Measurements from ENCODE around the gene UBE2Q1.
"Not testable (repeated sequence)": the region's sequence is repeated elsewhere in the genome, so short reads cannot be mapped to it uniquely, and the experiment has no call there.

UBE2Q1 gene

DNA sequence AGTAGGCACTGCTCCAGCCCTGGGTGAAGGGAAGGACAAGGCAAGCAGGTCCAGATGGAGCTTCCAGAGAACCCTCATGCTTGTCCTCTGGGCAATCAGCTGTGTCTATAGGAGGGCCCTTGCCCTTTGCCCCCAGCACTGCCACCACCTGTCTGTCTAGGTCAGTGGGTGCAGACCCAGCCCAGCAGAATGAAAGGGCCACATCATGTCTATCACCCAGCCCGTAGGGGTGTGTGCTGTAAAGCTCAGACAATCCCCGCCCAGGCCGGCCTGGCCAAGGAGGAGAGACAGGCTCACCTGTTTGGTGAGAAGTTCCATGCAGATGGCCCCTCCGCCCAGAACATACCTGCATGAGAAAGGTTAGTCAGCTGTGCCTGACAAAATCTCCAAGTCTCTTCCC lies 7.0 kb downstream of the UBE2Q1 start:
- DNase-seq (ENCODE audit: low read depth in 2 of 2) = no peak

DNA sequence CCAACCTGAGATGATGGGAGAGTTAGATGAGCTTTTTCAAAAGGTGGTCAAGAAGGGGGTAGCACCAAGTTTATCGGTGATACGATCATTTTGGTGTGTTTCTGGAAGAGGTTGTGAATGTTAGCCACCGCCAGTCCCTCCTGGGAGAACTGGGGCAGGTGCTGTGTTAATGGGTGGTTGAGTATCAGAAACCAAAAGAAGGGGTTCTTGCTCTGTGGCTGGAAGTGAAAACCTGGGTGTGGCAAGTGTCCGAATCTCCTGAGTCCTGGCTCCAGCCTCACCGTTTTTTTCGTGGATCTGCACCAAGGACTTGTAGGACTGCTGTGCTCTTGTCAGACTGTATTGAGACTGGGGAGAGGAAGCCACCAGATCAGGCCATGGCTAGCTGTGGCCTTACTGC lies 7.8 kb downstream of the UBE2Q1 start:
- DNase-seq (ENCODE audit: low read depth in 2 of 2) = no peak

DNA sequence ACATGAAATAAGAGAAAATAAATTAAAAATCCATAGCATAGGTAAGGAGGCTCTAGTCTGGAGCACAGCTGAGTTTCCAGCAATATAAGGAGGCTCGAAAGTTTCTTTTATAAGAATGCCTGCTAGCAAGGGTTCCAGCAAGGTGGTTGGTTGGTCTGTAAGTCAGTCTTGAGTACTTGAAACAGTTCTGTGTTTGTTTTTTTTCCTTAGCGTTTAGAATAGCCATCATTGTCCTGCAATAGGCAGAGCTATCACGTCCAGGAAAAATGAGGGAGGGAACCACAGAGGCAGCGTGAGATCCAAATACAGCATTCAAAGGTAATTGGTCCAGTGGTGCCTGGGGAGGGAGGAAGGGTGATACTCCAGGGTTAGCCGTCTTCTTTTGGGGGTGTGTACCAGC lies 8.4 kb downstream of the UBE2Q1 start:
- DNase-seq (ENCODE audit: low read depth in 2 of 2) = no peak

DNA sequence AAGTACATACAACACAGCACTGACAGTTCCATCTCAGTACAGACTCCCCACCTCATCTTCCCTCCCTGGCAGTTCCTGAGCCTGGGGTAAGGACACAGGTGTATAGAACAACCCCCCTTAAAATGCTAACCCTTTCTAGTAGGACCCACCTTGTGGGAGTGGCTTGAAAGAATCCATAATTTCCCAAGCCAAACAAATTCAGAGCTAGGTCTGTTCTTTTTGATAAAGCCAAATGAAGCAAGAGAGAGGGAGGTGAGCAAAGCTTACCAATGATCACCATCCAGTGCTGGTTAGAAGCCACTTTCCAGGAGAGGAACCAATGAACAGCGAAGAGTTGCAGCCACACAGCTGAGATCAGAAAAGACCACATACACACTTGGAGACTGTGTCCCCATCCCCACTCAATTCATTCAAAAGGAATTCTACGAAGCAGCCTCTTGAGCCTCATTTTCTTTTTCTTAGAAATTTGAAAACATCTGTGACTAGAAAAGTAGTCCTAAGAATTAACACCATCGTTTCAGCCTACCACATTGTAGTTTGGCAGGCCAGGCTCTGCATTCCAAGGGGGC lies 9.2 kb downstream of the UBE2Q1 start:
- no peak for DNase-seq (ENCODE audit: low read depth in 2 of 2)

DNA sequence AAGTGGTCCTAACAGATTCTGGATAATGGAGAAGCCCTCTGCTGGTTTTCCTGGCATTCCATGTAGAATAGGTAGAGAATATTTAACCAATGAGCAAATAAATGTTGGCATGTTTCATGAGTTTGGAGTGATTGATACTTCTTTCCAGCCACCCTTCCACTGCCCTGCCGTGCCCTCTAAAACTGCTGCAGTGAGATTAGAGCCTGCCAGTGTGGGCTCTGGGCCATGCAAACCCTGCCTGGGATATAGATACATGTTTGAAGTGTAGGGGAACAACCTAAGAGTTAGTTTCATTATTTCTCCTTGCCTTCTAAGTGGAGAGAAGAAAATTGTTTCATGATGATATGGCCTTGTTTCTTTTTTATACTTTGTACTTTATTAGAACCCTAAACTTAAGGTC lies 10.4 kb downstream of the UBE2Q1 start:
- DNase-seq (ENCODE audit: low read depth in 2 of 2) = no peak

DNA sequence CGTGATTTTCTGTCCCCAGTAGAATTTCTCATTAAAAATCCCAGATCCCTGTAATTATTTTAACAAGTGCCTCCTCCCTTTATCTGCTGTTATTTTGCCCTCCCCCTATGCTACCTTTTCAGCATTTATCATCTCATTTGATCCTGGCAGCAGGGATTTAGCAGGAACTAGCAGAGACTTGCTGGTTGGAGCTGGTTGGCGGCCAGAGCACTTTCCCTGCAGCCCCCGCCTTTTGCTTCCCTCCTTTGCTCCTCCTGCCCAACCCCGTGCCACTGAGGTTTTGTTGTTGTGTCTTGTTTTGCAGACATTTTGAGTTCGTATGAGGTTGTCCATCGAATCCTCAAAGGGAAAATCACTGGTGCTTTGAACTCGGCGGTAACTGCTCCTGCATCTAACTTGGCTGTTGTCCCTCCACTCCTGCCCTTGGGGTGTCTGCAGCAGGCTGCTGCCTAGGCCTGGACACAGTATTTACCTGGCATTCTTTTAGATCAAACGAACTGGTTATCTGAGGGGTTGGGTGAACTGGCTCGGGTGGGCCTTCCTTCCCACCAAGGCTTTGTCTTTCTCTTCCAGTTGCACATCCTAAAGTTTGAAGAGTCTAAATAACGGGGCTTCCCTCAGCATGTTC lies 11.2 kb downstream of the UBE2Q1 start:
- DNase-seq (ENCODE audit: low read depth in 2 of 2) = no peak

DNA sequence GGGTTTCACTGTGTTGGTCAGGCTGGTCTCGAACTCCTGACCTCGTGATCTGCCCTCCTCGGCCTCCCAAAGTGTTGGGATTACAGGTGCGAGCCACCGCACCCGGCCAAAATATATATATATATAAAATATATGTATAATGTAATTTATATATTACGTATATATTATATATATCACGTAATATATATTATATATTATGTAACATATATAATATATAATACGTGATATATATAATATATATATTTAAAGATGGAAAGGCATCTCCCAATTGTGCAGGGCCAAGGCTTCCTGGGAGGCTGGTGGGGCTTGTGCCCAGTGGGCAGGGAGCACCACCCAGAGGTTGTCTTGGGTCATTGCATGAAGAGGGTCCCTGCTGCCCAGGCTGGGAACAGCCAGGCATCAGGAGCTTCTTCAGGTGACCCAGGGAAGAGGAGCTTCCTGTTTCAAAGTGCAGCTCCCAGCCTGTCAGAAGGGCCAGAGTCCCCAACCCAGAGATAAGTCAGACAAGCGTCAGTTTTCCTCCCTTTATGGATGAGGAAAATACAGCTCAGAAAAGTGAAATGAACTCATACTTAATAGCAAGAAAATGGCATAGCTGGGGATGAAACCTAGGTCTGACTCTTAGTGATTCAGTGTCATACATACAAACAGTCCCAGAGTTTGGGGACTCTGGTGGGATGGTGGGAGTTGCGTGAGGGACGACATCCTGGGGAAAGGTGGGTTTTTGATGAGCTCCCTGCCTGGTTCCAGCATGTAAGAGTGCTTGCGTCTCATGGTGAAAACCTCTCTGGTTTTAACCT lies 12.0 kb downstream of the UBE2Q1 start:
- peak; percentile 18 to 38 for DNase-seq (ENCODE audit: low read depth in 2 of 2)

DNA sequence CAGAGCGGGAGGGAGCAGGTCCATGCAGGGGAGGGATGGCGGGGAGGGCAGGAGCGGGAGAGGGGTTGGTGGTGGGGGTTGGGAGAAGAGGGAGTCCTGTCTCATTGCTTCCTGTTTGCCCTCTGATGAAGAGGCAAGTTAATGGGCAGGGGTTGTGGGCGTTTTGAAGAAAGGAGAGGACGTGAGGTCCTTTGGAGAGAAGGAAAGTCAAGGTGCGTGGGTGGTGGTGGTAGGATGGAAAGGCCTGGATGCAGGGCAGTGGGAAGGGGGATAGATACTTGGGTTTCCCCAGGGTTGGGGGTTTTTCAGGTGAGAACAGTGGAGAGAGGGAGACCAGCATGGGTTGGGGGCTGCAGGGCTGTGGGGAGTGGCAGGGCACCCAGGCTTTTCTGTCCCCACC lies 17.2 kb downstream of the UBE2Q1 start:
- no peak for DNase-seq (ENCODE audit: low read depth in 2 of 2)

DNA sequence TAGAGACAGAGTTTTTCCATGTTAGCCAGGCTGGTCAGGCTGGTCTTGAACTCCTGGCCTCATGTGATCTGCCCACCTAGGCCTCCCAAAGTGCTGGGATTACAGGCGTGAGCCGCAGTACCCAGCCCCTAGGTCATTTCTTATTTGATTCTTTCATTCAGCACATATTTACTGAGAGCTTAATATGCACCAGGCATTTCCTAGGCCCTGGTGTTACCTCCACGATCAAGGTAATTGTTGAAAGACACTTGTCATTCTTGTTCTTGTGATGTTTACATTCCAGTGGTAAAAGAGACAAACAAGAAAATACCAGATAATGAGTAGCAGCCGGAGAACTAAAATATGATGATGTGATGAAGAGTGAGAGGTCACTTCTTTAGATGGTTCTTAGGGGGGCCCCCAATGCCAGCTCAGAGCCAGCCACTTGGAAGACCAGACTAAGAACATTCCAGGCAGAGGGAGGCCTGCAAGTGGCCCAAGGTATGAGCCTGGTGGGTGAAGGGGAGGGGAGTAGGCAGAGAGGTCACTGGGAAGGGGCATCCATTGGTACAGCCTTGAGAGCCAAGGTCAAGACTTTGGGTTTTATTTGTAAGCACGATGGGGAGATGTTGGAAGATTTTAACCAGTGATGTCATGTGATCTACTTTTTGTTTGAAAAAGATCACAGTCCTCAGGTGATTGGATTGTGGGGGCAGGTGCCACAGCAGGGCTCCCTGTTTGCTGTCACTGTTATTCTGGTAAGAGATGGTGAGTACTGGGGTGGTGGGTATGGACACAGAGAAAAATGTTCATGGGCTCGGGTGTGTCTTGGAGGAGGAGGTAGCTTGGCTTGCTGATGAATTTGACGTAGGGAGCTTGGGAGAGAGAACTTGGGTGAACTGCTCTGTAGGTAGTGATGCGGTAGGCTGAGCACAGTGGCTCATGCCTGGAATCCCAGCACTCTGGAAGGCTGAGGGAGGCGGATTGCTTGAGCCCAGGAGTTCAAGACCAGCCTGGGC lies 18.7 kb downstream of the UBE2Q1 start:
- no peak for DNase-seq (ENCODE audit: low read depth in 2 of 2)

DNA sequence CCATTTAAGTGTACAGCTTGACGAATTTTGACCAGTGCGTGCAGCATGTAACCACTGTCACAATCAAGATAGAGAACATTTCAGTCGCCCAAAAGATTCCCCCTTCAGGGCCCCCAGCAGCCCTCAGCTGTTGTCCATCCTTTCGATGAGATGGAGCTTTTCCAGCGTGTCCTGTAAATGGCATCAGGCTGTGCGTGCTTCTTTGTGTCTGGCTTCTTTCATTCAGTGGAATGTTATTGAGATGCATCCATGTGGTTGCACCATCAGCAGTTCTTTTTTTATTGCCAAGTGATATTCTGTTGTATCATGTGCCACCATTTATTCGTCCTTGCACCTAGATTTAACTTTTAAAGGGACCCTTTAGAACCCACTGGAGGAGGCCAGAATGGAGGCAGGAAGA lies 21.9 kb downstream of the UBE2Q1 start:
- no peak for DNase-seq (ENCODE audit: low read depth in 2 of 2)

DNA sequence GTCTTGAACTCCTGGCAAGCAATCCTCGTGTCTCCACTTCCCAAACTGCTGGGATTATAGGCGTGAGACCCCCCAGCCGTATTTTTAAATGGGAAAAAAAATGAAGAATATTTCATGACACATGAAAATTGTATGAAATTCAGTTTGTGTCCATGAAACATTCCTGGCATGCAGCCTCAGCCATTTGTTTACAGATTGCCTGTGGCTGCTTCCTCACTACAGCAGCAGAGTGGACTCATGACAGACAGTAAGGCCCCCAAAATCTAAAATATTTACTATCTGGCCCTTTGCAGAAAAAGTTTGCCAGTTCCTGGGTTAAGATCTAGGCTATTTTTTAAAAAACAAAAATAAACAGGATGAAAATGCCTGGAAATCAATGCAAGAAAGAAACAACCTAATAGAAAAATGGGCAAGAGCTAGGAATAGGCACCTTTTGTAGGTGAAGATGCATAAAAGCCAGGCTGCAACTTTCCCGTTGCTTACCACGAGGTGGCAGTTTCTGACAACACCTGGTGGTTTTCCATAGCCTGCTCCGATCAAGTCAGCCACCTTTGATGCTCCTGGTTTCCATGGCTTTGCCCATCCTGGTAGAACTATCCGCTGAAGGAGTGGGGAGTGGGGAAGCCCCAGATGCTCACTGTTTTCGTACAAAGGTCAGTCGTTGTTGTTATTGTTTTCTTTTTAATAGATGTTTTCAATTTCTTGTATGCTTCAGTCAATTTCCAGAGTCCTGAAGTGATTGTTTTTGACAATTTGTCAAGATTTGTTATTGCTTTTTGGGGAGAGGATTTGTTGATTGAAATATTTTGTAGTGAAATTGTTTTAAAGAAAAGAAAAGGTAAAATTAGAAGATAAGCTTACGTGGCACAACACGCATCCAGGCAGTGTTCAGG lies 24.3 kb downstream of the UBE2Q1 start:
- no peak for DNase-seq (ENCODE audit: low read depth in 2 of 2)

DNA sequence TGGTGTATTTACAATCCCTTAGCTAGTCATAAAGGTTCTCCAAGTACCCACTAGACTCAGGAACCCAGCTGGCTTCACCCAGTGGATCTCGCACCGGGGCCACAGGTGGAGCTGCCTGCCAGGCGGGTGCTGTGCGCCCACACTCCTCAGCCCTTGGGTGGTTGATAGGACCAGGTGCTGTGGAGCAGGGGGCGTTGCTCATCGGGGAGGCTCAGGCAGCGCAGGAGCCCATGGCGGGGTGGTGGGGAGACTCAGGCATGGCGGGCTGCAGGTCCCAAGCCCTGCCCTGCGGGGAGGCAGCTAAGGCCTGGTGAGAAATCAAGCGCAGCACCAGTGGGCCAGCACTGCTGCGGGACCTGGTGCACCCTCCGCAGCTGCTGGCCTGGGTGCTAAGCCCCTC lies 26.5 kb downstream of the UBE2Q1 start:
- DNase-seq (ENCODE audit: low read depth in 2 of 2) = not testable (repeated sequence)

DNA sequence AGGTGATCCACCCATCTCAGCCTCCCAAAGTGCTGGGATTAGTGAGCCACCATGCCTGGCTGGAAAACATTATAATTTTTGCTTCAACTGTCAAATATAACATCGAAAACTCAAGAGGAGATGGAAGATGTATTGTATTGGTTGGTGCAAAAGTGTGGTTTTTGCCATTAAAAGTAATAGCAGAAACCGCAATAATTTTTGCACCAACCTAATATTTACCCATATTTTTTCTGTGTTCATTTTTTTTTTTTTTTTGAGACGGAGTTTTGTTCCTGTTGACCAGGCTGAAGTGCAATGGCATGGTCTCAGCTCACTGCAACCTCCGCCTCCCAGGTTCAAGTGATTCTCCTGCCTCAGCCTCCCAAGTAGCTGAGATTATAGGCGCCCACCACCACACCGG lies 29.2 kb downstream of the UBE2Q1 start:
- no peak for DNase-seq (ENCODE audit: low read depth in 2 of 2)

DNA sequence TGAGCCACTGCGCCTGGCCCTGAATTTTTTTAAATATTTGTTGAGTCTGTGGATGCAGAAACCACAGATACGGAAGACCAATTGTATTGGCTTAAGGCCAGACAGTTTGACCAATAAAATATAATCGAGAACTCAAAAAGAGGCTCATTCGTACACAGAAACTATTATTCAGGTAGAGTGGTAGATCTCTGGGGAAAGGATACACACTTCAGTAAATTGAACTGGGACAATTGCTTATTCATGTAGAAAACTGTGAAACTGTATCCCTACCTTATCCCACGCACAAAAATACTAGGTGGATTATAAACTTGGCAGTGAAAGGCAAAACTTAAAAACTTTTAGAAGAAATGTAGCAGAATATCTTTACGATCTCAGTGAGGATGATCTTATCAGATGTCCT lies 31.3 kb downstream of the UBE2Q1 start:
- no peak for DNase-seq (ENCODE audit: low read depth in 2 of 2)

DNA sequence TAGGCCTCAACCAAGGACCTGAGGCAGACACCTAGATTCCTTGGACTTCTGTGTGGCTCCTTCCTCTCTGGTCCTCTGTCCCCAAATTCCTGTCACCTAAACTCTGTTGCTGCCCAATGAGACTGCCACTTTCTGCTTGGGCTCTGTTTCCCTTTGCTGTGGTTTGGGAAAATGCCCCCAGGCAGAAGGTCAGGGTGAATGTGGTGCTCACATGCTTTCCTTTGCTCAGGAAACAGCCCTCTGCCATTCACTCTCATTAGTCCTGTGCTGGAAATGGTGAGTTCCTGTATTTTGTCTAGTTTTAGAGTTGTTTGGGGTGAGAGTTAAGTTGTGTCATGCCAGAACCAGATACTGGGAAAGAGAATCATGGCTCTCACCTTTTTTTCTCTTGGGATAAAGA lies 33.6 kb downstream of the UBE2Q1 start:
- no peak for DNase-seq (ENCODE audit: low read depth in 2 of 2)

DNA sequence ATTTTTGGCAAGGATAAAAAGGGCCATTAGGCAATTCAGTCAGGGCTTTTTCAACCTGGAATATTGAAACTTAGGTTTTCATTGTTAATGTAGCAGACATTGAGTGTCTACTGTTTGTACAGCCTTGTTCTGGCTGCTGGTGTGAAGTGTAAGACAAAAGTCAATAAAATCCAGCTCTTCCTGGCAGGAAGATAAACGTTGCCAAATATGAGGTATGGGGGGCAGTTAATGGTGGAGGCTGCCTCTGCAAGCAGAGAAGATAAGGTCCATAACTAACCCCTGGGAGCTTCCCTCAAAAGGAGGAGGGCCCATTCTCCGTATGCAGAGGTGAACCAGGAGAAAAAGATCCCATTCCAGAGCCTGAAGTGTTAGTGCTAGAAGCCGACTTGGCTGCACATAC lies 36.8 kb downstream of the UBE2Q1 start:
- DNase-seq (ENCODE audit: low read depth in 2 of 2) = no peak

DNA sequence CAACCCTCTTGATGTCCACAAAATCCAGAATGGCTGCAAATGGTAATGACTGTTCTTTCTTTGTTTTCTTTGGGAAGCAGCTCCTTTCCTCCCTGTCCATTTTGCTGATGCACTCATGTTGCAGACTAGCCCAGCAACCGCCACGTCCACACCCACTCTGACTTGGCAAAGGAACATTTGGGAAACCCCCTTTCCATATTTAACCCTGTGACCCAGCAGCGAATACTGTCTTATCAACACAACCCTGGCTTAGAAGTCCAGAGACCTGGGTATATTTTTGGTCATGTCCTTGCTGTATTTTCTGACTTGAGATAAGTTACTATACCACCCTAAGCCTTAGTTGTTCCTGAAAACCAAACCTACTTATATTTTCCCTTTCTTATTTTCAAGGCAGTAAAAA lies 38.1 kb downstream of the UBE2Q1 start:
- DNase-seq (ENCODE audit: low read depth in 2 of 2) = no peak

DNA sequence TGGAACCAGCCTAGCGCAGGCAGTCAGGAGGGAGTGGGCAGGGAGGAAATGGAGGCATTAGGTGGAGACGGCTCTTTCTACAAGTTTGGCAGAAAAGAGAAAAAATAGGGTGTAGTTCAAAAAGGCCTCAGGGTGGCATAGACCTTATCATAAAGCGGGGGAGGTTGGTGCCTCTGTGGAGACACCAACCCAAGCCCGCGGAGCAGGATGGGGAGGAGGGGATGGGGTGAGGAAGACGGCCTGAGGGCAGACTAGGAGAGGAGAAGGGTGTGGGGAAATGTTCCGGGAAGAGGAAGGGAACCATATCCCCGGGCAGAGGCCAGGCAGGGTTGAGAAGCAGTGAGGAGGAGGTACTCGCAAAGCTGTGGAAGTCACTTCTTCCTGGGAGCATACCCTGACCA lies 38.9 kb downstream of the UBE2Q1 start:
- no peak for DNase-seq (ENCODE audit: low read depth in 2 of 2)

DNA sequence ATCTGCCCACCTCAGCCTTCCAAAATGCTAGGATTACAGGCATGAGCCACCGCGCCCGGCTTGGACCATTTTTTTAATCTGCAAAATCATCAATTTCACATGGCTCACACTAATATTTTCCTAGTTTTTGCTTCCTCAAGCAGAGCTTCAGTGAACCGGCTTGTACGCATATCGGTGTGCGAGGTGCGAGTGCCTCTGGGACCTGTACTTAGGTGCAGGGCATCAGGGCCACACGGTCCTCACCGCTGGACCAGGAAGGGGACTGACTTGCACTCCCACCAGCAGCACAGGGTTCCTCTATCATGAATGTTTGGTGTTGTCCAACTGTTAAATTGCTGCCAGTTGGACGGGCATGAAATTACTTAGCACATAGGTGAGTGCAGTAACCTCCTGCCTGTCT lies 40.8 kb downstream of the UBE2Q1 start:
- DNase-seq (ENCODE audit: low read depth in 2 of 2) = no peak

DNA sequence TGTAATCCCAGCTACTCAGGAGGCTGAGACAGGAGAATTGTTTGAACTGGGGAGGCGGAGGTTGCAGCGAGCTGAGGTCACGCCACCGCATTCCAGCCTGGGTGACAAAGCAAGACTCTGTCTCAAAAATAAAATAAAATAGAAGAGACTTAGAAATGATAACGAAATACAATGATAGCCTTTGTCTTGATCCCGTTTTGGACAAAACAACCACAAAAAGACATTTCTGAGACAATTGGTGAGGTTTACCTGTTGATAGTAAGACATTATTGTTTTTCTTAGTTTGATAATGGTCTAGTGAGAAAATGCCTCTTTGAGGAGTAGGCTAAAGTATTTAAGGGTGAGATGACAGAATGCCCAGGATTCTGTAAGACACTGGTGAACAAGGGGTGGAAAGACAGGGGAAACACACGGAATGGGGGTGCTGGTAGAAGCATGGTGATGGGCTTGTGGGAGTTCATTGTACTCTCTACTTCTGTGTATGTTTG lies 44.4 kb downstream of the UBE2Q1 start:
- no peak for DNase-seq (ENCODE audit: low read depth in 2 of 2)

DNA sequence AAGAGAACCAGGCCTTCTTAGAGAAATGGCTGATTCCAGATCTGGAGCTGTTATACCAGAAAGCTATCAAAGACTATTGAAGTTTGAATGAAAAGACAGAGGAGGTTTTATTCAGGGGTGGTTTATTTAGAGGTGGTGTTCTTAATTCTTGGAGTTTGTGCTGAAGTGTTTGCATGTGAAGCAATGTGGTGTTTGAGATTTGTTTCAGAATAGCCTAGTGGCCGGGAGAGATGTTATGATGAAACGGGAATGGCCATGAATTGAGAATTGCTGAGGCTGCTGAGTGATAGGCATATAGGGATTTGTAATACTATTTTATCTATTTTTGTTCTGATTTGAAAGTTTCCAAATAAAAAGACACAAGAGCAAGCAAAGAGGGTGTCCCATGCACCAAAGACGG lies 45.7 kb downstream of the UBE2Q1 start:
- DNase-seq (ENCODE audit: low read depth in 2 of 2) = no peak

Measured in stimulated activated CD8-positive, alpha-beta memory T cell treated with anti-CD3 and anti-CD28 coated beads, Interleukin-2, amount 100 ng/mL, for 48 hours (primary cell).